WTC11 (cell line): Measurements from ENCODE around the gene LMF1. TPM values are rescaled to one million over a fixed set of nuclear protein-coding genes. Genes with fewer than 3 reads are reported as not detected.

Experiments used
- ATAC-seq: fragments of 200-7000 bp; cut with Tn5 transposase; 2 replicates; pipeline ENCODE4 v1.10.0; 2021; ENCODE audit warnings: mild to moderate bottlenecking, moderate library complexity
- CTCF ChIA-PET: fragments of 300-600 bp; sonication (Branson Sonifier 250); formaldehyde crosslinking; loops from one replicate; lab custom pipeline; 2021; ENCODE audit warnings: antibody characterized with exemption; lab: Charles Lee
- POLR2A ChIA-PET: fragments of 350-600 bp; sonication (Branson Sonifier 250); formaldehyde crosslinking; loops from one replicate; lab custom pipeline; 2021; ENCODE audit warnings: antibody characterized with exemption; lab: Charles Lee
- DNase-seq: peaks from one replicate; pipeline ENCODE4 v3.0.0; 2021; ENCODE audit warnings: low spot score
- H3K27ac Mint-ChIP-seq: 2 replicates; pipeline ENCODE4 v1.8.0; 2021; ENCODE audit warnings: mixed read lengths
- H3K27me3 Mint-ChIP-seq: 2 replicates; pipeline ENCODE4 v1.8.0; 2021; ENCODE audit warnings: low read depth, mild to moderate bottlenecking, moderate library complexity, mixed read lengths
- H3K36me3 Mint-ChIP-seq: 2 replicates; pipeline ENCODE4 v1.8.0; 2021; ENCODE audit warnings: mixed read lengths
- H3K4me1 Mint-ChIP-seq: 2 replicates; pipeline ENCODE4 v1.8.0; 2022; ENCODE audit warnings: mixed read lengths
- H3K4me3 Mint-ChIP-seq: 2 replicates; pipeline ENCODE4 v1.8.0; 2021; ENCODE audit warnings: mild to moderate bottlenecking, moderate library complexity, mixed read lengths
- H3K9me3 Mint-ChIP-seq: 2 replicates; pipeline ENCODE4 v1.8.0; 2021; ENCODE audit warnings: mixed read lengths
- EMX1 ChIP-seq: fragments of 250-450 bp; sonication (Bioruptor Pico); IDR thresholded peaks from 2 replicates; pipeline ENCODE4 v1.8.0; 2021; ENCODE audit warnings: mild to moderate bottlenecking
- KAT7 ChIP-seq: sonication (generic); formaldehyde crosslinking; IDR thresholded peaks from 2 replicates; pipeline ENCODE4 v1.8.1; 2023; ENCODE audit warnings: missing genetic modification reagents, mild to moderate bottlenecking, borderline replicate concordance
- MXD4 ChIP-seq: fragments of 250-450 bp; sonication (Bioruptor Pico); IDR thresholded peaks from 2 replicates; pipeline ENCODE4 v1.8.0; 2021; ENCODE audit warnings: mild to moderate bottlenecking, moderate library complexity, borderline replicate concordance
- MYBL2 ChIP-seq: sonication (generic); formaldehyde crosslinking; IDR thresholded peaks from 2 replicates; pipeline ENCODE4 v1.8.1; 2023; ENCODE audit warnings: mild to moderate bottlenecking, moderate library complexity, missing genetic modification reagents
- NFATC4 ChIP-seq: fragments of 250-450 bp; sonication (Bioruptor Pico); IDR thresholded peaks from 2 replicates; pipeline ENCODE4 v1.9.0; 2021; ENCODE audit warnings: mild to moderate bottlenecking
- NFE2L1 ChIP-seq: sonication (generic); formaldehyde crosslinking; IDR thresholded peaks from 2 replicates; pipeline ENCODE4 v1.8.1; 2023; ENCODE audit warnings: missing genetic modification reagents
- RELA ChIP-seq: sonication (generic); formaldehyde crosslinking; IDR thresholded peaks from 2 replicates; pipeline ENCODE4 v1.8.1; 2022; ENCODE audit warnings: missing genetic modification reagents, mild to moderate bottlenecking, borderline replicate concordance
- ZNF138 ChIP-seq: sonication (generic); formaldehyde crosslinking; conservative IDR thresholded peaks from 2 replicates; pipeline ENCODE4 v1.8.1; 2022; ENCODE audit warnings: mild to moderate bottlenecking, moderate library complexity, missing genetic modification reagents
- ZNF232 ChIP-seq: sonication (generic); formaldehyde crosslinking; IDR thresholded peaks from 2 replicates; pipeline ENCODE4 v1.8.0; 2022; ENCODE audit warnings: mild to moderate bottlenecking, missing genetic modification reagents
- ZNF396 ChIP-seq: fragments of 250-450 bp; sonication (Bioruptor Pico); IDR thresholded peaks from 2 replicates; pipeline ENCODE4 v1.8.0; 2021; ENCODE audit warnings: mild to moderate bottlenecking, moderate library complexity, borderline replicate concordance
- total RNA-seq: library from RNA; stranded (reverse); gene quantifications from 3 replicates; pipeline ENCODE4 v1.2.3, GENCODE V29; 2021
- TF ChIP-seq, protein P1 (sequence below): fragments of 200-600 bp; IDR thresholded peaks from 2 replicates; pipeline ENCODE4 v1.8.0; 2022; ENCODE audit warnings: antibody characterized with exemption
- TF ChIP-seq, protein P2 (sequence below): sonication (generic); formaldehyde crosslinking; IDR thresholded peaks from 2 replicates; pipeline ENCODE4 v1.8.1; 2023; ENCODE audit warnings: mild to moderate bottlenecking, missing genetic modification reagents, borderline replicate concordance
- TF ChIP-seq, protein P3 (sequence below): sonication (generic); formaldehyde crosslinking; IDR thresholded peaks from 2 replicates; pipeline ENCODE4 v1.8.1; 2023; ENCODE audit warnings: mild to moderate bottlenecking, missing genetic modification reagents
- TF ChIP-seq, protein P4 (sequence below): sonication (generic); formaldehyde crosslinking; IDR thresholded peaks from 2 replicates; pipeline ENCODE4 v1.8.1; 2023; ENCODE audit warnings: mild to moderate bottlenecking, missing genetic modification reagents, moderate library complexity
- TF ChIP-seq, protein P5 (sequence below): sonication (generic); formaldehyde crosslinking; IDR thresholded peaks from 2 replicates; pipeline ENCODE4 v1.8.0; 2023; ENCODE audit warnings: missing genetic modification reagents

LMF1 gene
- total RNA-seq, 1 experiment from 2014 or later: 10.5 TPM

DNA sequence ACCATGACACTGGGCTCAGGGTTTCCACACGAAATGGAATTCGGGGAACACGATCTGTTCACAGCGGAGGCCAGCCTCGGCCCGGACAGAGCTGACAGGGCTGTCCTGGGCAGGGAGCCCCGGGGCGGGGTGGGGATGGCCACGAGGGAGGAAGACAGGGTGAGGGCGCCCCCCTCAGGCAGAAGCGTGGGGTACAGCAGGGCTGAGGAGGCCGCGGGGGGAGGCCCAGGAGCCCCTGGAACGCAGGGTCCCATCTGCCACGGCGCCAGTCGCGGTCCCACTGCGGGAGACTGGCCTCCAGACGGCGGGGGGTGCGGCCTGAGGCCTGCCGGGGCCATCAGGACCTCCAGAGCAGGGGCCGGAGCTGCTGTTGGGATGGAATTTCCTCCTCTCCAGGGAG is 75.9 kb downstream of the LMF1 start:
- no peaks in the 10 kb centered on the region for H3K36me3 Mint-ChIP-seq
- H3K9me3 Mint-ChIP-seq: no peaks in the 10 kb centered on the region
- DNase-seq (peak; percentile 73), ATAC-seq (peak; percentile 49)
- H3K27me3 Mint-ChIP-seq: no peaks in the 10 kb centered on the region
- no peaks in the 10 kb centered on the region for H3K4me1 Mint-ChIP-seq
- H3K4me3 Mint-ChIP-seq: no peak overlapping the region
- CTCF ChIA-PET: interaction anchor here (0.9 to 1.3 kb wide), 2 partner anchors 82 to 208 kb away, joined by 4 to 5 read pairs; no protein-coding TSS in a partner anchor
- no peak overlapping the region for H3K27ac Mint-ChIP-seq
- POLR2A ChIA-PET: no interaction called here
- TF ChIP-seq, protein P1, sequence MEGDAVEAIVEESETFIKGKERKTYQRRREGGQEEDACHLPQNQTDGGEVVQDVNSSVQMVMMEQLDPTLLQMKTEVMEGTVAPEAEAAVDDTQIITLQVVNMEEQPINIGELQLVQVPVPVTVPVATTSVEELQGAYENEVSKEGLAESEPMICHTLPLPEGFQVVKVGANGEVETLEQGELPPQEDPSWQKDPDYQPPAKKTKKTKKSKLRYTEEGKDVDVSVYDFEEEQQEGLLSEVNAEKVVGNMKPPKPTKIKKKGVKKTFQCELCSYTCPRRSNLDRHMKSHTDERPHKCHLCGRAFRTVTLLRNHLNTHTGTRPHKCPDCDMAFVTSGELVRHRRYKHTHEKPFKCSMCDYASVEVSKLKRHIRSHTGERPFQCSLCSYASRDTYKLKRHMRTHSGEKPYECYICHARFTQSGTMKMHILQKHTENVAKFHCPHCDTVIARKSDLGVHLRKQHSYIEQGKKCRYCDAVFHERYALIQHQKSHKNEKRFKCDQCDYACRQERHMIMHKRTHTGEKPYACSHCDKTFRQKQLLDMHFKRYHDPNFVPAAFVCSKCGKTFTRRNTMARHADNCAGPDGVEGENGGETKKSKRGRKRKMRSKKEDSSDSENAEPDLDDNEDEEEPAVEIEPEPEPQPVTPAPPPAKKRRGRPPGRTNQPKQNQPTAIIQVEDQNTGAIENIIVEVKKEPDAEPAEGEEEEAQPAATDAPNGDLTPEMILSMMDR: peak; percentile 47; the same call in 1 of the 2 replicates
- no peak for TF ChIP-seq RELA (CRISPR knock-in tag)

DNA sequence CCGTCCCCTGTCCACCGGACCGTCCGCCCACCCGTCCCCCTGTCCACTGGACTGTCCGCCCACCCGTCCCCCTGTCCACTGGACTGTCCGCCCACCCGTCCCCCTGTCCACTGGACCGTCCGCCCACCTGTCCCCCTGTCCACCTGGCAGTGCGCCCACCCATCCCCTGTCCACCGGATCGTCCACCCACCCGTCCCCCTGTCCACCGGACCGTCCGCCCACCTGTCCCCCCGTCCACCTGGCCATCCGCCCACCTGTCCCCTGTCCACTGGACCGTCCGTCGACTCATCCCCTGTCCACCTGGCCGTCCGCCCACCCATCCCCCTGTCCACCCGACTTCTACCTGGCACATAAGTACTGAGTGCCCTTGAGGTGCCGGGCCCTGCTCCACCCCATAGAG is 76.6 kb downstream of the LMF1 start:
- TF ChIP-seq ZNF138 (CRISPR knock-in tag) (no peak), NFE2L1 (CRISPR knock-in tag) (no peak), ZNF396 (CRISPR knock-in tag) (no peak), NFATC4 (CRISPR knock-in tag) (no peak), KAT7 (CRISPR knock-in tag) (no peak), MXD4 (CRISPR knock-in tag) (no peak), ZNF232 (CRISPR knock-in tag) (no peak), MYBL2 (CRISPR knock-in tag) (no peak), EMX1 (CRISPR knock-in tag) (no peak)
- TF ChIP-seq, protein P2, sequence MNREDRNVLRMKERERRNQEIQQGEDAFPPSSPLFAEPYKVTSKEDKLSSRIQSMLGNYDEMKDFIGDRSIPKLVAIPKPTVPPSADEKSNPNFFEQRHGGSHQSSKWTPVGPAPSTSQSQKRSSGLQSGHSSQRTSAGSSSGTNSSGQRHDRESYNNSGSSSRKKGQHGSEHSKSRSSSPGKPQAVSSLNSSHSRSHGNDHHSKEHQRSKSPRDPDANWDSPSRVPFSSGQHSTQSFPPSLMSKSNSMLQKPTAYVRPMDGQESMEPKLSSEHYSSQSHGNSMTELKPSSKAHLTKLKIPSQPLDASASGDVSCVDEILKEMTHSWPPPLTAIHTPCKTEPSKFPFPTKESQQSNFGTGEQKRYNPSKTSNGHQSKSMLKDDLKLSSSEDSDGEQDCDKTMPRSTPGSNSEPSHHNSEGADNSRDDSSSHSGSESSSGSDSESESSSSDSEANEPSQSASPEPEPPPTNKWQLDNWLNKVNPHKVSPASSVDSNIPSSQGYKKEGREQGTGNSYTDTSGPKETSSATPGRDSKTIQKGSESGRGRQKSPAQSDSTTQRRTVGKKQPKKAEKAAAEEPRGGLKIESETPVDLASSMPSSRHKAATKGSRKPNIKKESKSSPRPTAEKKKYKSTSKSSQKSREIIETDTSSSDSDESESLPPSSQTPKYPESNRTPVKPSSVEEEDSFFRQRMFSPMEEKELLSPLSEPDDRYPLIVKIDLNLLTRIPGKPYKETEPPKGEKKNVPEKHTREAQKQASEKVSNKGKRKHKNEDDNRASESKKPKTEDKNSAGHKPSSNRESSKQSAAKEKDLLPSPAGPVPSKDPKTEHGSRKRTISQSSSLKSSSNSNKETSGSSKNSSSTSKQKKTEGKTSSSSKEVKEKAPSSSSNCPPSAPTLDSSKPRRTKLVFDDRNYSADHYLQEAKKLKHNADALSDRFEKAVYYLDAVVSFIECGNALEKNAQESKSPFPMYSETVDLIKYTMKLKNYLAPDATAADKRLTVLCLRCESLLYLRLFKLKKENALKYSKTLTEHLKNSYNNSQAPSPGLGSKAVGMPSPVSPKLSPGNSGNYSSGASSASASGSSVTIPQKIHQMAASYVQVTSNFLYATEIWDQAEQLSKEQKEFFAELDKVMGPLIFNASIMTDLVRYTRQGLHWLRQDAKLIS: no peak
- TF ChIP-seq, protein P3, sequence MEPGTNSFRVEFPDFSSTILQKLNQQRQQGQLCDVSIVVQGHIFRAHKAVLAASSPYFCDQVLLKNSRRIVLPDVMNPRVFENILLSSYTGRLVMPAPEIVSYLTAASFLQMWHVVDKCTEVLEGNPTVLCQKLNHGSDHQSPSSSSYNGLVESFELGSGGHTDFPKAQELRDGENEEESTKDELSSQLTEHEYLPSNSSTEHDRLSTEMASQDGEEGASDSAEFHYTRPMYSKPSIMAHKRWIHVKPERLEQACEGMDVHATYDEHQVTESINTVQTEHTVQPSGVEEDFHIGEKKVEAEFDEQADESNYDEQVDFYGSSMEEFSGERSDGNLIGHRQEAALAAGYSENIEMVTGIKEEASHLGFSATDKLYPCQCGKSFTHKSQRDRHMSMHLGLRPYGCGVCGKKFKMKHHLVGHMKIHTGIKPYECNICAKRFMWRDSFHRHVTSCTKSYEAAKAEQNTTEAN (CRISPR knock-in tag): no peak
- TF ChIP-seq, protein P4, sequence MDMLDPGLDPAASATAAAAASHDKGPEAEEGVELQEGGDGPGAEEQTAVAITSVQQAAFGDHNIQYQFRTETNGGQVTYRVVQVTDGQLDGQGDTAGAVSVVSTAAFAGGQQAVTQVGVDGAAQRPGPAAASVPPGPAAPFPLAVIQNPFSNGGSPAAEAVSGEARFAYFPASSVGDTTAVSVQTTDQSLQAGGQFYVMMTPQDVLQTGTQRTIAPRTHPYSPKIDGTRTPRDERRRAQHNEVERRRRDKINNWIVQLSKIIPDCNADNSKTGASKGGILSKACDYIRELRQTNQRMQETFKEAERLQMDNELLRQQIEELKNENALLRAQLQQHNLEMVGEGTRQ: no peak
- TF ChIP-seq, protein P5, sequence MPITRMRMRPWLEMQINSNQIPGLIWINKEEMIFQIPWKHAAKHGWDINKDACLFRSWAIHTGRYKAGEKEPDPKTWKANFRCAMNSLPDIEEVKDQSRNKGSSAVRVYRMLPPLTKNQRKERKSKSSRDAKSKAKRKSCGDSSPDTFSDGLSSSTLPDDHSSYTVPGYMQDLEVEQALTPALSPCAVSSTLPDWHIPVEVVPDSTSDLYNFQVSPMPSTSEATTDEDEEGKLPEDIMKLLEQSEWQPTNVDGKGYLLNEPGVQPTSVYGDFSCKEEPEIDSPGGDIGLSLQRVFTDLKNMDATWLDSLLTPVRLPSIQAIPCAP: no peak
- Mint-ChIP-seq H3K4me1 (no peaks in the 10 kb centered on the region), H3K9me3 (no peaks in the 10 kb centered on the region), H3K27ac (no peak overlapping the region; the same call in 1 of the 2 replicates), H3K4me3 (no peak overlapping the region), H3K36me3 (no peaks in the 10 kb centered on the region), H3K27me3 (no peaks in the 10 kb centered on the region)
- POLR2A ChIA-PET: no interaction called here
- no peak for DNase-seq
- CTCF ChIA-PET: interaction anchor here (1.3 kb wide), 1 partner anchor 81 kb away, joined by 4 read pairs; no protein-coding TSS in a partner anchor
- ATAC-seq: no peak
